HCT116 (cell line): ENCODE measurements around the gene SHROOM3. TPM values are rescaled to one million over a fixed set of nuclear protein-coding genes. Genes with fewer than 3 reads are reported as not detected.

Experiments
- ATAC-seq: fragments of 200-7000 bp; cut with Tn5 transposase; 2 replicates; pipeline ENCODE4 v1.9.1; 2020; ENCODE audit warnings: mild to moderate bottlenecking, moderate library complexity
- BruUV-seq: library from RNA; stranded (reverse); fragments of 400-500 nt; replicated peaks from 2 replicates; lab custom pipeline; 2021; lab: Mats Ljungman, UMichigan
- CTCF ChIA-PET: fragments of 300-600 bp; sonication (Branson Sonifier 250); formaldehyde crosslinking; loops from one replicate; lab custom pipeline; 2021; ENCODE audit warnings: antibody characterized with exemption; lab: Charles Lee
- POLR2A ChIA-PET: fragments of 300-600, 350-600 bp; sonication (Branson Sonifier 250); formaldehyde crosslinking; loops from one replicate; lab custom pipeline; 2021; ENCODE audit warnings: antibody characterized with exemption; lab: Charles Lee
- RAD21 ChIA-PET, 2 experiments: fragments of 300-600 bp; sonication (Branson Sonifier 250); formaldehyde crosslinking; loops; one replicate each; lab custom pipeline; 2023; ENCODE audit warnings: low total read pairs in 2 of 2; ENCODE audit not compliant: uncharacterized antibody in 2 of 2, unreplicated experiment in 2 of 2, low non-redundant PET in 1 of 2; lab: Charles Lee
- DNase-seq: peaks from one replicate; pipeline ENCODE4 v3.0.0-alpha.2; 2010; ENCODE audit warnings: low read depth, low spot score
- H2AFZ ChIP-seq: fragments of 200-600 bp; shearing (Covaris generic), sonication (generic); 2 replicates; pipeline ENCODE4 v1.6.1; 2017; ENCODE audit warnings: low read depth, mixed run types, mixed read lengths, antibody characterized with exemption, low read length; ENCODE audit not compliant: poor library complexity, severe bottlenecking
- H3K27ac ChIP-seq: 2 replicates; pipeline ENCODE4 v1.5.1; 2012; ENCODE audit warnings: low read depth, low read length
- H3K27me3 ChIP-seq: fragments of 200-600 bp; sonication (generic); 2 replicates; pipeline ENCODE4 v1.6.1; 2016; ENCODE audit warnings: mixed run types, low read length, mixed read lengths; ENCODE audit not compliant: insufficient read depth
- H3K36me3 ChIP-seq, 2 experiments: fragments of 200-500 bp in 1 of 2; fragments of 200-600 bp in 1 of 2; sonication (Bioruptor generic) in 1 of 2; sonication (generic) in 1 of 2; 2 replicates each; pipeline versions ENCODE4 v1.5.1 to v1.6.1; 2014 to 2016; ENCODE audit warnings: low read length in 2 of 2, inconsistent platforms in 1 of 2, mixed read lengths in 1 of 2, mixed run types in 1 of 2; ENCODE audit not compliant: insufficient read depth in 2 of 2, control insufficient read depth in 1 of 2
- H3K4me1 ChIP-seq, 2 experiments: fragments of 200-600 bp in 1 of 2; sonication (generic) in 1 of 2; 2 replicates each; pipeline versions ENCODE4 v1.5.1 to v1.6.1; 2012 to 2017; ENCODE audit warnings: low read length in 2 of 2, inconsistent platforms in 1 of 2, mild to moderate bottlenecking in 1 of 2, mixed read lengths in 1 of 2, mixed run types in 1 of 2, moderate library complexity in 1 of 2; ENCODE audit not compliant: insufficient read depth in 2 of 2, control insufficient read depth in 1 of 2
- H3K4me2 ChIP-seq: fragments of 200-600 bp; sonication (generic); 2 replicates; pipeline ENCODE4 v1.6.1; 2017; ENCODE audit warnings: mixed run types, low read length, mixed read lengths
- H3K4me3 ChIP-seq, 2 experiments: fragments of 200-600 bp in 1 of 2; sonication (generic) in 1 of 2; replicated peaks in 1 of 2; 2 replicates each; pipeline ENCODE4 v1.5.1; 2011 to 2016; ENCODE audit warnings: low read length in 2 of 2, control low read depth in 1 of 2, low read depth in 1 of 2, mild to moderate bottlenecking in 1 of 2, mixed read lengths in 1 of 2, mixed run types in 1 of 2
- H3K79me2 ChIP-seq: fragments of 200-600 bp; sonication (generic); 2 replicates; pipeline ENCODE4 v1.6.1; 2017; ENCODE audit warnings: mild to moderate bottlenecking, mixed run types, low read length, moderate library complexity, mixed read lengths; ENCODE audit not compliant: insufficient read depth
- H3K9ac ChIP-seq: fragments of 200-600 bp; sonication (generic); 2 replicates; pipeline ENCODE4 v1.6.1; 2016; ENCODE audit warnings: low read length, mixed read lengths
- H3K9me2 ChIP-seq: fragments of 200-600 bp; sonication (generic), shearing (Covaris generic); 2 replicates; pipeline ENCODE4 v1.6.1; 2017; ENCODE audit warnings: mixed run types, mild to moderate bottlenecking, moderate library complexity; ENCODE audit not compliant: insufficient read depth
- H3K9me3 ChIP-seq, 2 experiments: fragments of 200-500 bp in 1 of 2; fragments of 200-600 bp in 1 of 2; sonication (Bioruptor generic) in 1 of 2; sonication (generic) in 1 of 2; 2 replicates each; pipeline ENCODE4 v1.6.1; 2014 to 2017; ENCODE audit warnings: low read length in 2 of 2, mixed read lengths in 2 of 2, inconsistent platforms in 1 of 2, low read depth in 1 of 2, mild to moderate bottlenecking in 1 of 2, mixed run types in 1 of 2, moderate library complexity in 1 of 2; ENCODE audit not compliant: control insufficient read depth in 1 of 2, insufficient read depth in 1 of 2
- H4K20me1 ChIP-seq: fragments of 200-600 bp; sonication (generic), shearing (Covaris generic); 2 replicates; pipeline ENCODE4 v1.6.1; 2017; ENCODE audit warnings: mixed run types, mild to moderate bottlenecking, moderate library complexity; ENCODE audit not compliant: insufficient read depth
- ELF1 ChIP-seq: IDR thresholded peaks from 2 replicates; pipeline ENCODE4 v1.6.1; 2012; ENCODE audit warnings: low read depth, borderline replicate concordance
- FOSL1 ChIP-seq: IDR thresholded peaks from 2 replicates; pipeline ENCODE4 v1.6.1; 2012; ENCODE audit warnings: low read depth
- JUND ChIP-seq: IDR thresholded peaks from 2 replicates; pipeline ENCODE4 v1.6.1; 2012
- POLR2A ChIP-seq: IDR thresholded peaks from 2 replicates; pipeline ENCODE4 v1.7.0; 2011; ENCODE audit warnings: borderline replicate concordance; ENCODE audit not compliant: insufficient read depth, insufficient read length; ENCODE audit errors: extremely low read depth
- POLR2AphosphoS5 ChIP-seq: IDR thresholded peaks from 2 replicates; pipeline ENCODE4 v1.6.1; 2011; ENCODE audit warnings: mild to moderate bottlenecking, low read depth, low read length, moderate library complexity
- SIN3A ChIP-seq: IDR thresholded peaks from 2 replicates; pipeline ENCODE4 v1.6.1; 2012; ENCODE audit warnings: low read depth
- SP1 ChIP-seq: IDR thresholded peaks from 2 replicates; pipeline ENCODE4 v1.6.1; 2012; ENCODE audit warnings: low read depth
- YY1 ChIP-seq: IDR thresholded peaks from 2 replicates; pipeline ENCODE4 v1.6.1; 2011; ENCODE audit warnings: low read length, low read depth, moderate library complexity, mild to moderate bottlenecking; ENCODE audit not compliant: insufficient replicate concordance; ENCODE audit errors: extremely low read depth
- ZFX ChIP-seq: fragments of 450-650 bp; IDR thresholded peaks from 2 replicates; pipeline ENCODE4 v1.6.1; 2017
- ZNF274 ChIP-seq: fragments of 200-500 bp; sonication (Bioruptor generic); IDR thresholded peaks from 2 replicates; pipeline ENCODE4 v1.6.1; 2014; ENCODE audit warnings: mild to moderate bottlenecking, low read depth, low read length, inconsistent platforms
- intact Hi-C: fragments of 100-400 bp; cut with micrococcal nuclease; formaldehyde crosslinking; loops from 2 replicates; pipeline ENCODE4 v1.10.0; 2022
- total RNA-seq: library from RNA; stranded (reverse); gene quantifications from one replicate; pipeline ENCODE4 v1.2.1, GENCODE V29; 2021; ENCODE audit not compliant: unreplicated experiment
- TF ChIP-seq, protein P1 (sequence below): IDR thresholded peaks from 2 replicates; pipeline ENCODE4 v1.6.1; 2012

The SHROOM3 gene
- total RNA-seq, 1 experiment from 2014 or later = 22.5 TPM

DNA sequence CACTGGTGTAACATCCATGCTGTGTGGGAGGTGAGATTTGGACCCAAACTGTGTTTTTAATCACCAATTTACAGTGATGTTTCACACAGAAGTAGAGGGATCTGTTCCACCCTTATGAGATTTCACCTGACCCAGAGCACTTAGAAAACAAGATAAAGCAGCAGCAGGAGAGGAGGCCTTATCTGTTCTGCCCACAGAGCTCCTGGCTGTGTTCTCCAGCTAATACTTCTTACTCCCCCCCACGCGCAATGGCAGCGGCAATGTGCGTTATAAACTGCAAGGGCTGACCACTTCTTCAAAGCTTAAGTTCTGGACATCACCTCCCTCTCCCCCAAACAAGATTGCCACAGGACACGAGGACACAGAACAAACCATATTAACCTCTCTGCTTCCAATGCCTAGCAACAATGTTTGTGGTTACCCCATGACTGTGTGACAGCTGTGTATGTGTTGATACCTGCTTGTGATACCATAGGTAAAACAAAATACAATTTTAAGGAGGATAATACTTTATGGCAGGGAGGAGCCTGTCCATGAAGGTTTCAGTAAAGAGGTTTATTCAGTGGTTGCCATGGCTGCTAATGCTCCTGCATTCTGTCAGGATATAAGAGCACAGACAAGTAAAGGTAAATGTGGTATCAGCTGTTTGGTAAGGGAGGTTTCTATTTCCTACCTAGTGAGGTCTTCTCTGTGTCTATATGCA is 252.9 kb downstream of the SHROOM3 start:
- Histone ChIP-seq H3K79me2 (peaks cover 32% of the 10 kb centered on the region), H3K36me3 (no peaks in the 10 kb centered on the region), H2AFZ (no peak overlapping the region), H3K4me3 (no peak overlapping the region), H3K4me2 (peak overlapping the region; percentile 94), H3K27me3 (no peaks in the 10 kb centered on the region), H3K9me2 (no peaks in the 10 kb centered on the region), H3K9me3 (no peaks in the 10 kb centered on the region), H3K4me1 (peaks cover 2 to 37% of the 10 kb centered on the region in 2 experiments; a peak in 3 of 4 replicates), H3K27ac (no peak overlapping the region), H3K9ac (no peak overlapping the region), H4K20me1 (no peaks in the 10 kb centered on the region)
- BruUV-seq = no TSS peak
- ChIA-PET RAD21 (no interaction called here), CTCF (no interaction called here), POLR2A (no interaction called here)
- ATAC-seq = no peak
- intact Hi-C loops = no loop called here
- DNase-seq = no peak
- no peak for TF ChIP-seq SIN3A
- TF ChIP-seq JUND = no peak
- no peak for TF ChIP-seq SP1
- no peak for TF ChIP-seq POLR2AphosphoS5
- TF ChIP-seq ZNF274 = no peak
- TF ChIP-seq YY1 = no peak
- TF ChIP-seq POLR2A = no peak
- TF ChIP-seq, protein P1, sequence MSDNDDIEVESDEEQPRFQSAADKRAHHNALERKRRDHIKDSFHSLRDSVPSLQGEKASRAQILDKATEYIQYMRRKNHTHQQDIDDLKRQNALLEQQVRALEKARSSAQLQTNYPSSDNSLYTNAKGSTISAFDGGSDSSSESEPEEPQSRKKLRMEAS = no peak

DNA sequence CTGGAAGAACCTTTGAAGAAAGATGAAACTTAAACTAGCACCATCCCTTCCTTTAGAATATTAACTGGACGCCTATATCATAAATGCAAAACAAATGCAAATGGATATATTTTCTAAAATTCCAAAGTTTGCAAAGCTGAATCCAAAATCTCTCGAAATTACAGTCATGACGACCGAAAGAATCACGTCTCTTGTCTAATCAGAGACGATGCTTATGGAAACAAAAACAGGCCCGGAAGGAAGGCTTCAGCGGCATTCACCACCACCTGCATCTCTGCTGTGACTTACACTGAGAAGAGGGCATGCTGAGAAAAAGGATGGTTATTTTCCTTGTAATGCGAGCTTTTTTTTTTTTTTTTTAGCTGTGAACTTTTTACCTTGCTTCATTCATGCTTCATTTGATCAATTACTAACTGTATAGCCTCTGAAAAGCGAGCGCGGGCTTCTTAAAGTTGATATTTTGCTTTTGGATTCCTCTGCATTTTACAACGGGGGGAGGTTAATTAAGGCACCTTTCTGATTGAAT is 253.7 kb downstream of the SHROOM3 start:
- Histone ChIP-seq H3K27ac (peak overlapping the region; percentile 71), H3K4me3 (peak overlapping the region; percentile 68 to 77), H3K4me1 (peaks cover 2 to 37% of the 10 kb centered on the region in 2 experiments; a peak in 3 of 4 replicates), H4K20me1 (no peaks in the 10 kb centered on the region), H3K9ac (peak overlapping the region; percentile 73), H3K36me3 (no peaks in the 10 kb centered on the region), H3K9me3 (no peaks in the 10 kb centered on the region), H3K27me3 (no peaks in the 10 kb centered on the region), H3K4me2 (peak overlapping the region; percentile 94), H3K9me2 (no peaks in the 10 kb centered on the region), H2AFZ (peak overlapping the region; percentile 93), H3K79me2 (peaks cover 35% of the 10 kb centered on the region)
- ChIA-PET CTCF (no interaction called here), RAD21 (no interaction called here), POLR2A (interaction anchor here (0.5 kb wide), 1 partner anchor 806 kb away, joined by 3 read pairs; no protein-coding TSS in a partner anchor)
- BruUV-seq = no TSS peak
- DNase-seq = no peak
- intact Hi-C loops = no loop called here
- ATAC-seq = 0 out of 2 replicates have a peak, but pooled peaks have one; percentile 8
- no peak; the same call in 1 of the 2 replicates for TF ChIP-seq SP1
- no peak for TF ChIP-seq ELF1
- TF ChIP-seq SIN3A = no peak
- TF ChIP-seq JUND = no peak
- TF ChIP-seq, protein P1 = no peak
- TF ChIP-seq YY1 = no peak
- no peak for TF ChIP-seq FOSL1
- no peak for TF ChIP-seq ZFX
